Stimulated activated CD8-positive, alpha-beta memory T cell treated with anti-CD3 and anti-CD28 coated beads, Interleukin-12 subunit alpha, Interleukin-12 subunit beta, amount 100 ng/mL, for 24 hours (primary cell): ENCODE measurements around the gene MGAT4A.
"Not testable (repeated sequence)": the region's sequence is repeated elsewhere in the genome, so short reads cannot be mapped to it uniquely, and the experiment has no call there.

Experiments used
- DNase-seq: peaks from one replicate; pipeline ENCODE4 v3.0.0-alpha.2; 2020; ENCODE audit errors: extremely low read depth

Gene MGAT4A

GRCh38 chr2:98607104-98607503 lies 123.8 kb downstream of the MGAT4A start:
- DNase-seq, result no peak

- no peak for DNase-seq
These were observed 124.5 kb downstream of the MGAT4A start for GRCh38 chr2:98606431-98606830.

- DNase-seq, result no peak
These were observed 125.9 kb downstream of the MGAT4A start for GRCh38 chr2:98605076-98605475.

GRCh38 chr2:98604547-98604946 lies 126.4 kb downstream of the MGAT4A start:
- no peak for DNase-seq

GRCh38 chr2:98601532-98602132 lies 129.3 kb downstream of the MGAT4A start:
- no peak for DNase-seq

GRCh38 chr2:98598781-98599428 lies 132.0 kb downstream of the MGAT4A start:
- DNase-seq, result no peak

GRCh38 chr2:98594665-98595064 lies 136.3 kb downstream of the MGAT4A start:
- not testable (repeated sequence) for DNase-seq

GRCh38 chr2:98592565-98592964 lies 138.4 kb downstream of the MGAT4A start:
- DNase-seq, result no peak

GRCh38 chr2:98589489-98589888 lies 141.4 kb downstream of the MGAT4A start:
- DNase-seq, result no peak

- no peak for DNase-seq
These were observed 142.0 kb downstream of the MGAT4A start for GRCh38 chr2:98588880-98589431.

- DNase-seq, result no peak
These were observed 144.3 kb downstream of the MGAT4A start for GRCh38 chr2:98586551-98587140.

- DNase-seq, result no peak
These were observed 145.5 kb downstream of the MGAT4A start for GRCh38 chr2:98585386-98585785.

- no peak for DNase-seq
These were observed 146.9 kb downstream of the MGAT4A start for GRCh38 chr2:98583816-98584618.

GRCh38 chr2:98583276-98583675 lies 147.7 kb downstream of the MGAT4A start:
- DNase-seq, result no peak

GRCh38 chr2:98582523-98582922 lies 148.4 kb downstream of the MGAT4A start:
- DNase-seq, result no peak

GRCh38 chr2:98580656-98581284 lies 150.2 kb downstream of the MGAT4A start:
- DNase-seq, result no peak

- no peak for DNase-seq
These were observed 151.0 kb downstream of the MGAT4A start for GRCh38 chr2:98579926-98580325.

GRCh38 chr2:98578231-98578630 lies 152.7 kb downstream of the MGAT4A start:
- DNase-seq, result no peak

GRCh38 chr2:98577313-98577712 lies 153.6 kb downstream of the MGAT4A start:
- DNase-seq, result no peak

GRCh38 chr2:98576666-98577312 lies 154.1 kb downstream of the MGAT4A start:
- DNase-seq, result no peak

GRCh38 chr2:98573426-98573825 lies 157.5 kb downstream of the MGAT4A start:
- no peak for DNase-seq
